Measurements from ENCODE around the gene MTFR1L. TPM values are rescaled to one million over a fixed set of nuclear protein-coding genes. Genes with fewer than 3 reads are reported as not detected.

MTFR1L gene
- total and polyA plus RNA-seq, 9 of the 15 experiments (the other 6 are each of a cell fraction or from before 2014, with no cell fraction given) = 41.4 to 98.5 (median 53.7) TPM

DNA sequence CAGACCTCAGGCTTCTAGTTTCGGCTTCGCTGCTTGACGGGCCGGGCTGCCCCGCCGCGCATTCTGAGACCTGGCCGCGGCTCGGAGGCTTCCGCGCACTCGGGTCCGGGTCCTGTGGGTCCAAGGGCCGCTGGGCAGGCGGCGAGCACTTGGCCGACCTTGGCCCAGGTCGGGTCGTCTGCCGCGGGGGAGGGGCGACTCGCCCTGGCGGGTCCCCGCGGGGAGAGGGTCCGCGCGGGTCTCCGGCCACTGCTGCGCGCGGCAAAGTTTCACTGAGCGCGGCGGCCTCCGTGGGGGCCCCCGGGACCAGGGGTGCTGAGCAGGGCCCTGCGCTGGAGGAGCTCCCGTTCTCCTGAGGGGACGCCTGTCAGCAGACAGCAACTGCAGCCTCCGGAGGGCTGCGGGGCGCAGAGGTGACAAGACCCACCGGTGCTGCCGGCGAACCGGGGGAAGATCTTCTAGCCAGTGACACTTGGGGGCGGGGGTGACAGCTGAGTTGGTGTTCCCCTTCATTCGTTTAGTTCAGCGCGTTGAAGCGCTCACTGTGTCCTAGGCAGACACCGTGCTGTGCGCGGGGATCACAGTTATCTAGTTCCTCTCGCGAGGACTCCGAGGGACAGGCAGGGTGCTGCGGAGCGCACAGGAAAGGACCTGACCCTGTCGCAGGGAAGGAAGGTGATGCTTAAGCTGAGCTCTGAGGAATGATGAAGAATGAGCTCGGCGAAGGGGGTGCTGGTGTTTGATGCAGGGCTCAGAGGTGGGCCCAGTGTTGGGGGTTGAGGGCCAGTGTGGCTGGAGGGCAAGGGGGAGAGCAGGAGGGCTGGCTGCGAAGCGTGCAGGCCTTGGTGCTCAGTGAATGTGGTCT is 725 bp downstream of the MTFR1L start (continued):
- TF ChIP-seq, protein P1, sequence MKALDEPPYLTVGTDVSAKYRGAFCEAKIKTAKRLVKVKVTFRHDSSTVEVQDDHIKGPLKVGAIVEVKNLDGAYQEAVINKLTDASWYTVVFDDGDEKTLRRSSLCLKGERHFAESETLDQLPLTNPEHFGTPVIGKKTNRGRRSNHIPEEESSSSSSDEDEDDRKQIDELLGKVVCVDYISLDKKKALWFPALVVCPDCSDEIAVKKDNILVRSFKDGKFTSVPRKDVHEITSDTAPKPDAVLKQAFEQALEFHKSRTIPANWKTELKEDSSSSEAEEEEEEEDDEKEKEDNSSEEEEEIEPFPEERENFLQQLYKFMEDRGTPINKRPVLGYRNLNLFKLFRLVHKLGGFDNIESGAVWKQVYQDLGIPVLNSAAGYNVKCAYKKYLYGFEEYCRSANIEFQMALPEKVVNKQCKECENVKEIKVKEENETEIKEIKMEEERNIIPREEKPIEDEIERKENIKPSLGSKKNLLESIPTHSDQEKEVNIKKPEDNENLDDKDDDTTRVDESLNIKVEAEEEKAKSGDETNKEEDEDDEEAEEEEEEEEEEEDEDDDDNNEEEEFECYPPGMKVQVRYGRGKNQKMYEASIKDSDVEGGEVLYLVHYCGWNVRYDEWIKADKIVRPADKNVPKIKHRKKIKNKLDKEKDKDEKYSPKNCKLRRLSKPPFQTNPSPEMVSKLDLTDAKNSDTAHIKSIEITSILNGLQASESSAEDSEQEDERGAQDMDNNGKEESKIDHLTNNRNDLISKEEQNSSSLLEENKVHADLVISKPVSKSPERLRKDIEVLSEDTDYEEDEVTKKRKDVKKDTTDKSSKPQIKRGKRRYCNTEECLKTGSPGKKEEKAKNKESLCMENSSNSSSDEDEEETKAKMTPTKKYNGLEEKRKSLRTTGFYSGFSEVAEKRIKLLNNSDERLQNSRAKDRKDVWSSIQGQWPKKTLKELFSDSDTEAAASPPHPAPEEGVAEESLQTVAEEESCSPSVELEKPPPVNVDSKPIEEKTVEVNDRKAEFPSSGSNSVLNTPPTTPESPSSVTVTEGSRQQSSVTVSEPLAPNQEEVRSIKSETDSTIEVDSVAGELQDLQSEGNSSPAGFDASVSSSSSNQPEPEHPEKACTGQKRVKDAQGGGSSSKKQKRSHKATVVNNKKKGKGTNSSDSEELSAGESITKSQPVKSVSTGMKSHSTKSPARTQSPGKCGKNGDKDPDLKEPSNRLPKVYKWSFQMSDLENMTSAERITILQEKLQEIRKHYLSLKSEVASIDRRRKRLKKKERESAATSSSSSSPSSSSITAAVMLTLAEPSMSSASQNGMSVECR (CRISPR knock-in tag; IDR thresholded peaks at IDR 0.05) = peak; percentile 82
- no peak for TF ChIP-seq HEY1 (CRISPR knock-in tag; IDR thresholded peaks at IDR 0.05; ENCODE audit: borderline replicate concordance)
- no peak for TF ChIP-seq ZNF347 (CRISPR knock-in tag; IDR thresholded peaks at IDR 0.05; ENCODE audit: low read depth)
- TF ChIP-seq, protein P2, sequence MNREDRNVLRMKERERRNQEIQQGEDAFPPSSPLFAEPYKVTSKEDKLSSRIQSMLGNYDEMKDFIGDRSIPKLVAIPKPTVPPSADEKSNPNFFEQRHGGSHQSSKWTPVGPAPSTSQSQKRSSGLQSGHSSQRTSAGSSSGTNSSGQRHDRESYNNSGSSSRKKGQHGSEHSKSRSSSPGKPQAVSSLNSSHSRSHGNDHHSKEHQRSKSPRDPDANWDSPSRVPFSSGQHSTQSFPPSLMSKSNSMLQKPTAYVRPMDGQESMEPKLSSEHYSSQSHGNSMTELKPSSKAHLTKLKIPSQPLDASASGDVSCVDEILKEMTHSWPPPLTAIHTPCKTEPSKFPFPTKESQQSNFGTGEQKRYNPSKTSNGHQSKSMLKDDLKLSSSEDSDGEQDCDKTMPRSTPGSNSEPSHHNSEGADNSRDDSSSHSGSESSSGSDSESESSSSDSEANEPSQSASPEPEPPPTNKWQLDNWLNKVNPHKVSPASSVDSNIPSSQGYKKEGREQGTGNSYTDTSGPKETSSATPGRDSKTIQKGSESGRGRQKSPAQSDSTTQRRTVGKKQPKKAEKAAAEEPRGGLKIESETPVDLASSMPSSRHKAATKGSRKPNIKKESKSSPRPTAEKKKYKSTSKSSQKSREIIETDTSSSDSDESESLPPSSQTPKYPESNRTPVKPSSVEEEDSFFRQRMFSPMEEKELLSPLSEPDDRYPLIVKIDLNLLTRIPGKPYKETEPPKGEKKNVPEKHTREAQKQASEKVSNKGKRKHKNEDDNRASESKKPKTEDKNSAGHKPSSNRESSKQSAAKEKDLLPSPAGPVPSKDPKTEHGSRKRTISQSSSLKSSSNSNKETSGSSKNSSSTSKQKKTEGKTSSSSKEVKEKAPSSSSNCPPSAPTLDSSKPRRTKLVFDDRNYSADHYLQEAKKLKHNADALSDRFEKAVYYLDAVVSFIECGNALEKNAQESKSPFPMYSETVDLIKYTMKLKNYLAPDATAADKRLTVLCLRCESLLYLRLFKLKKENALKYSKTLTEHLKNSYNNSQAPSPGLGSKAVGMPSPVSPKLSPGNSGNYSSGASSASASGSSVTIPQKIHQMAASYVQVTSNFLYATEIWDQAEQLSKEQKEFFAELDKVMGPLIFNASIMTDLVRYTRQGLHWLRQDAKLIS (CRISPR knock-in tag; IDR thresholded peaks at IDR 0.05) = peak; percentile 12; the same call in 1 of the 2 replicates
- TF ChIP-seq, protein P3, sequence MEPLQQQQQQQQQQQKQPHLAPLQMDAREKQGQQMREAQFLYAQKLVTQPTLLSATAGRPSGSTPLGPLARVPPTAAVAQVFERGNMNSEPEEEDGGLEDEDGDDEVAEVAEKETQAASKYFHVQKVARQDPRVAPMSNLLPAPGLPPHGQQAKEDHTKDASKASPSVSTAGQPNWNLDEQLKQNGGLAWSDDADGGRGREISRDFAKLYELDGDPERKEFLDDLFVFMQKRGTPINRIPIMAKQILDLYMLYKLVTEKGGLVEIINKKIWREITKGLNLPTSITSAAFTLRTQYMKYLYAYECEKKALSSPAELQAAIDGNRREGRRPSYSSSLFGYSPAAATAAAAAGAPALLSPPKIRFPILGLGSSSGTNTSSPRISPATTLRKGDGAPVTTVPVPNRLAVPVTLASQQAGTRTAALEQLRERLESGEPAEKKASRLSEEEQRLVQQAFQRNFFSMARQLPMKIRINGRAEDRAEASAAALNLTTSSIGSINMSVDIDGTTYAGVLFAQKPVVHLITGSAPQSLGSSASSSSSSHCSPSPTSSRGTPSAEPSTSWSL (CRISPR knock-in tag; IDR thresholded peaks at IDR 0.05; ENCODE audit: borderline replicate concordance) = no peak
- TF ChIP-seq, protein P4, sequence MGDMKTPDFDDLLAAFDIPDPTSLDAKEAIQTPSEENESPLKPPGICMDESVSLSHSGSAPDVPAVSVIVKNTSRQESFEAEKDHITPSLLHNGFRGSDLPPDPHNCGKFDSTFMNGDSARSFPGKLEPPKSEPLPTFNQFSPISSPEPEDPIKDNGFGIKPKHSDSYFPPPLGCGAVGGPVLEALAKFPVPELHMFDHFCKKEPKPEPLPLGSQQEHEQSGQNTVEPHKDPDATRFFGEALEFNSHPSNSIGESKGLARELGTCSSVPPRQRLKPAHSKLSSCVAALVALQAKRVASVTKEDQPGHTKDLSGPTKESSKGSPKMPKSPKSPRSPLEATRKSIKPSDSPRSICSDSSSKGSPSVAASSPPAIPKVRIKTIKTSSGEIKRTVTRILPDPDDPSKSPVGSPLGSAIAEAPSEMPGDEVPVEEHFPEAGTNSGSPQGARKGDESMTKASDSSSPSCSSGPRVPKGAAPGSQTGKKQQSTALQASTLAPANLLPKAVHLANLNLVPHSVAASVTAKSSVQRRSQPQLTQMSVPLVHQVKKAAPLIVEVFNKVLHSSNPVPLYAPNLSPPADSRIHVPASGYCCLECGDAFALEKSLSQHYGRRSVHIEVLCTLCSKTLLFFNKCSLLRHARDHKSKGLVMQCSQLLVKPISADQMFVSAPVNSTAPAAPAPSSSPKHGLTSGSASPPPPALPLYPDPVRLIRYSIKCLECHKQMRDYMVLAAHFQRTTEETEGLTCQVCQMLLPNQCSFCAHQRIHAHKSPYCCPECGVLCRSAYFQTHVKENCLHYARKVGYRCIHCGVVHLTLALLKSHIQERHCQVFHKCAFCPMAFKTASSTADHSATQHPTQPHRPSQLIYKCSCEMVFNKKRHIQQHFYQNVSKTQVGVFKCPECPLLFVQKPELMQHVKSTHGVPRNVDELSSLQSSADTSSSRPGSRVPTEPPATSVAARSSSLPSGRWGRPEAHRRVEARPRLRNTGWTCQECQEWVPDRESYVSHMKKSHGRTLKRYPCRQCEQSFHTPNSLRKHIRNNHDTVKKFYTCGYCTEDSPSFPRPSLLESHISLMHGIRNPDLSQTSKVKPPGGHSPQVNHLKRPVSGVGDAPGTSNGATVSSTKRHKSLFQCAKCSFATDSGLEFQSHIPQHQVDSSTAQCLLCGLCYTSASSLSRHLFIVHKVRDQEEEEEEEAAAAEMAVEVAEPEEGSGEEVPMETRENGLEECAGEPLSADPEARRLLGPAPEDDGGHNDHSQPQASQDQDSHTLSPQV (IDR thresholded peaks at IDR 0.05) = no peak; the same call in 1 of the 2 replicates
- no peak for TF ChIP-seq ETV6 (IDR thresholded peaks at IDR 0.05; ENCODE audit: borderline replicate concordance in 1 of 2, low read depth in 2 of 2, low read length in 1 of 2)
- peak; percentile 76; the same call in 1 of the 2 replicates for TF ChIP-seq ETV6 (CRISPR knock-in tag; IDR thresholded peaks at IDR 0.05; ENCODE audit: borderline replicate concordance)
